Glutamatergic neuron (in vitro differentiated cells): Measurements from ENCODE around the gene WSB2. TPM values are rescaled to one million over a fixed set of nuclear protein-coding genes. Genes with fewer than 3 reads are reported as not detected.

Experiments
- DNase-seq: peaks from one replicate; pipeline ENCODE4 v3.0.0; 2022
- H3K27ac Mint-ChIP-seq: one replicate; pipeline ENCODE4 v1.8.0; 2020; ENCODE audit warnings: mild to moderate bottlenecking, mixed read lengths, inconsistent platforms; ENCODE audit not compliant: unreplicated experiment
- H3K27me3 Mint-ChIP-seq: one replicate; pipeline ENCODE4 v1.8.0; 2020; ENCODE audit warnings: mild to moderate bottlenecking, moderate library complexity, mixed read lengths, inconsistent platforms; ENCODE audit not compliant: unreplicated experiment
- H3K36me3 Mint-ChIP-seq: one replicate; pipeline ENCODE4 v1.8.0; 2020; ENCODE audit warnings: mild to moderate bottlenecking, mixed read lengths, inconsistent platforms; ENCODE audit not compliant: unreplicated experiment
- H3K4me1 Mint-ChIP-seq: one replicate; pipeline ENCODE4 v1.8.0; 2020; ENCODE audit warnings: mild to moderate bottlenecking, low read depth, mixed read lengths, inconsistent platforms; ENCODE audit not compliant: unreplicated experiment
- H3K4me3 Mint-ChIP-seq: one replicate; pipeline ENCODE4 v1.8.0; 2020; ENCODE audit warnings: mild to moderate bottlenecking, mixed read lengths, inconsistent platforms; ENCODE audit not compliant: unreplicated experiment
- H3K9me3 Mint-ChIP-seq: one replicate; pipeline ENCODE4 v1.8.0; 2020; ENCODE audit warnings: mild to moderate bottlenecking, moderate library complexity, mixed read lengths, inconsistent platforms; ENCODE audit not compliant: unreplicated experiment
- CTCF ChIP-seq: fragments of 200-600 bp; sonication (generic); IDR thresholded peaks from one replicate; pipeline ENCODE4 v1.5.0; 2021; ENCODE audit not compliant: partially characterized antibody, unreplicated experiment
- total RNA-seq: library from RNA; stranded (reverse); fragmentation: NEBNext Ultra II Directional; extraction: Animal tissue kit (Norgen Biotek cat#: 25700); gene quantifications from one replicate; pipeline ENCODE4 v1.2.1, GENCODE V29; 2021; ENCODE audit not compliant: unreplicated experiment

Gene WSB2
- total RNA-seq, 1 donor from 2014 or later = 76.4 TPM

- H3K27me3 Mint-ChIP-seq = peaks cover 4% of the 10 kb centered on the region
- no peak overlapping the region for H3K4me3 Mint-ChIP-seq
- no peak for TF ChIP-seq CTCF
- no peak for DNase-seq
- H3K36me3 Mint-ChIP-seq = no peaks in the 10 kb centered on the region
- H3K27ac Mint-ChIP-seq = no peak overlapping the region
- peaks cover 3% of the 10 kb centered on the region for H3K9me3 Mint-ChIP-seq
- H3K4me1 Mint-ChIP-seq = peaks cover 12% of the 10 kb centered on the region
These were observed 2.8 kb upstream of the WSB2 start for GRCh38 chr12:118063576-118064391.

GRCh38 chr12:118061873-118062843 is 1.2 kb upstream of the WSB2 start:
- peaks cover 3% of the 10 kb centered on the region for H3K9me3 Mint-ChIP-seq
- H3K36me3 Mint-ChIP-seq = no peaks in the 10 kb centered on the region
- peaks cover 4% of the 10 kb centered on the region for H3K27me3 Mint-ChIP-seq
- peak overlapping the region; percentile 59 for H3K27ac Mint-ChIP-seq
- no peak for TF ChIP-seq CTCF
- peaks cover 12% of the 10 kb centered on the region for H3K4me1 Mint-ChIP-seq
- DNase-seq = peak; percentile 20
- peak overlapping the region; percentile 100 for H3K4me3 Mint-ChIP-seq

GRCh38 chr12:118060301-118061010 is 523 bp downstream of the WSB2 start:
- peak overlapping the region; percentile 92 for H3K4me3 Mint-ChIP-seq
- H3K27me3 Mint-ChIP-seq = peaks cover 7% of the 10 kb centered on the region
- peaks cover 12% of the 10 kb centered on the region for H3K4me1 Mint-ChIP-seq

More at GRCh38 chr12:118060301-118061010, 523 bp downstream of the WSB2 start:
- no peak for TF ChIP-seq CTCF
- Mint-ChIP-seq H3K9me3 (peaks cover 3% of the 10 kb centered on the region), H3K36me3 (no peaks in the 10 kb centered on the region), H3K27ac (peak overlapping the region; percentile 76)
- DNase-seq = peak; percentile 50
